HG03565 (cell line): ENCODE results near the gene ZNF512.
A peak's percentile ranks its signal among the peaks of the same experiment; 100 is the strongest.
"Not testable (repeated sequence)": the region's sequence is repeated elsewhere in the genome, so short reads cannot be mapped to it uniquely, and the experiment has no call there.

Experiments
- ATAC-seq: cut with Tn5 transposase; IDR thresholded peaks from one replicate; pipeline ENCODE4 v1.9.1; 2021; ENCODE audit warnings: mild to moderate bottlenecking, moderate library complexity; ENCODE audit not compliant: unreplicated experiment

Gene ZNF512

DNA sequence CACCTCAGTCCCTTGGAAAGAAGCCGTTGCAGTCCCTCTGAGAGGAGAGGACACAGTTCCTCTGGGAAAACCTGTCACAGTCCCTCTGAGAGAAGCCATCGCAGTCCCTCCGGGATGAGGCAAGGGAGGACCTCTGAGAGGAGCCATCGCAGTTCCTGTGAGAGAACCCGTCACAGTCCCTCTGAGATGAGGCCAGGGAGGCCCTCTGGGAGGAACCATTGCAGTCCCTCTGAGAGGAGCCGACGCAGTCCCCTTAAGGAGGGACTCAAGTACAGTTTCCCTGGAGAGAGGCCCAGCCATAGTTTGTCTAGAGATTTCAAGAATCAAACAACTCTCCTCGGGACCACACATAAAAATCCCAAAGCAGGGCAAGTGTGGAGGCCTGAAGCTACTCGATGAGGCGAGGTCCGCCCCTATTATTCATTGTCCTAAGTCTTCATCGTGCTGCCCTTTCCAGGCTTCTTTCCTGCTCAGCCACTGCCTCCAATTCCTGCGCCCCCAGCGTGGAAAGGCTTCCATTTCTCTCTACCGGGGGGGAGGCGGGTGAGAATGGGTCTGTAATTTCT, 630 bp upstream of the ZNF512 start:
- no peak for ATAC-seq

DNA sequence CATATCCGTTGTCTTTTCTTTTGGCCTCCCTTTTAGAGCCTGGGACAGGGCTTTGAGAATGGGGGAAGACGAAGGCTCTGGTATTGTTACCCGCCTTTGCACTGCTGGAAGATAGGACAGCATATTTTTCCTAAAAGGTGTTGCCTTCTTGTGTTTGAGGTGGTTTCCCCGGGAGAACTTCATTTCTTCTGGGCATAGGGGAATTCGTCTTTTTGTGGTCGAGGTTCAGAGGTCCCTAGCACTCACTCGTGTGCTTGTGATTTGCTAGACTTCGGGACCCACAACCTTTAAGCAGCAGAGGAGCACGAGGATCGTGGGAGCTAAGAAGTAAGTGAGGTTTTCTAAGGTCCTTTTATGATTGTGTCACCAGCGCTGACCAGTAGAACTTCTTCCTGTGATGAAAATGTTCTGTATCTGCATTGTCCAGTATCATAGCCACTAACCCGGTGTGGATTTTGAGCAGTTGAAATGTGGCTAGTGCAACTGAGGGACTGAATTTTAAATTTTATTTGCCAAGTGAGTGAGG, 611 bp downstream of the ZNF512 start:
- no peak for ATAC-seq

DNA sequence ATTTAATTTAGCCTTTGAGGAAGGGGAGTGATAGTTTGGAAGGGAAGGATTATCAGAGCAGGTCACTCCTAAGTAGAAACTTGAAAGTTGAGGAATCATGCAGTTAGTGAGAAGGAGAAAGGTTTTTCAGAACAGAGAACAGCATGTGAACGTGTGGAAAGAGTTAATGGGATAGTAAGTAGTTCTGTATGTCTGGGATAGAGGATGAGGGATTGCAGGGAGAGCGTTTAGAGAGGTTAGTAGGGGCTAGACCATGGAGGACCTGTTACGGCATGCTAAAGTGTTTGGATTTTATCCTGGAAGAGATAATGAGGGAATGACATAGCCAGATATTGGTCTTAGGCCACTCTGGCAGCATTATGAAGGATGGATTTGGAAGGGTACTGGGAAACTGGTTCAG, 1.8 kb downstream of the ZNF512 start:
- ATAC-seq = no peak

DNA sequence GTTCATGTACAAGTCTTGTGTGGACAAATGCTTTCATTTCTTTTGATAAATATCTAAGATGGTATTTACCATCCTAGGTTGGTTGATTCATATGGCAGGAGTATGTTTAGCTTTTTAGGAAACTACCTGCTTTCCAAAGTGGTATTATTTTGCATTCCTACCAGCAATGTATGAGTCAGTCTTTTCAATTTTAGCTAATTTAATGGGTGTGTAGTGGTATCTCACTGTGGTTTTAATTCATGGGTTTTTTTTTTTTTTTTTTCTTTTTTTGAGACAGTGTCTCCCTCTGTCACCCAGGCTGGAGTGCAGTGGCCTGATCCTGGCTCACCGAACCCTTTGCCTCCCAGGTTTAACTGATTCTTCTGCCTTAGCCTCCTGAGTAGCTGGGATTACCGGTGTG, 4.2 kb downstream of the ZNF512 start:
- no peak for ATAC-seq

DNA sequence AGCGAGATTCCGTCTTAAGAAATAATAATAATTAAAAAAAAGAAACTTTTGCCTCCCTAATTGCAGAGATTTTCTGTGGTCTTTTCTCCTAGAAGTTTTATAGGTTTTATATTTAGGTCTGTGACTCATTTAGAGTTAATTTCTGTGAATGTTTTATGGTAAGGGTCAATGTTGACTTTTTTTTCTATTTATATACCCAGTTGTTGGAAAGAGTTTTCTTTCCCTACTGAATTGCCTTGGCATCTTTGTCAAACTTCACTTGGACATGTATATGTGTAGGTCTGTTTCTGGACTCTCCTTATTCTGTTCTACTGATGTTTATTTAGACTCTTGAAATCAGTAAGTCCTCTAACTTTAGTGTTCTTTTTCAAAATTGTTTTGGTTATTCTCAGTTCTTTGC, 5.5 kb downstream of the ZNF512 start:
- ATAC-seq = no peak

DNA sequence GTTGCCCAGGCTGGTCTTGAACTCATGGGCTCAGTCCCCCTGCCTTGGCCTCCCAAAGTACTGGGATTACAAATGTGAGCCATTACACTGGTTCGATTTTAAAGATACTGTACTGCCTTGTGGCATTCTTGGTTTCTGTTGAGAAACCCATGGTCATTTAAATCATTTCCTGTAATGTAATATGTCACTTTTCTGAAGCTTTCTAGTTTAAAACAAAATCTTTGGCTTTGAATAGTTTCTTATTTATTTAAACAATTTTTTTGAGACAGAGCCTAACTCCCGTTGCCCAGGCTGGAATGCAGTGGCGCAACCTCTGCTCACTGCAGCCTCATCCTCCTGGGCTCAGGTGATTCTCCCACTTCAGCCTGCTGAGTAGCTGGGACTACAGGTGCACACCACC, 8.9 kb downstream of the ZNF512 start:
- no peak for ATAC-seq

DNA sequence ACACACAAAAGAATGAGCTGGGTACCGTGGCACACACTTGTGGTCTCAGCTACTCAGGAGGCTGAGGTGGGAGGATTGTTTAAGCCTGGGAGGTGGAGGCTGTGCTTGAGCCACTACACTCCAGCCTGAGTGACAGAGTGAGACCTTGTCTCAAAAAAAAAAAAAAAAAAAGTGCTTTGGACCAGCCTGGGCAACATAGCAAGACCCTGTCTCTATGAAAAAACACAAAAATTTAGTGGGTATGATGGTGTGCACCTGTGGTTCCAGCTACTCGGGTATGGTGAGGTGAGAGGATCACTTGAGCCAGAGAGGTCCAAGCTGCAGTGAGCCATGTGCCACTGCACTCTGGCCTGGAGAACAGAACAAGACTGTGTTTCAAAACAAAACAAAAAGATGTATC, 10.4 kb downstream of the ZNF512 start:
- ATAC-seq = no peak

DNA sequence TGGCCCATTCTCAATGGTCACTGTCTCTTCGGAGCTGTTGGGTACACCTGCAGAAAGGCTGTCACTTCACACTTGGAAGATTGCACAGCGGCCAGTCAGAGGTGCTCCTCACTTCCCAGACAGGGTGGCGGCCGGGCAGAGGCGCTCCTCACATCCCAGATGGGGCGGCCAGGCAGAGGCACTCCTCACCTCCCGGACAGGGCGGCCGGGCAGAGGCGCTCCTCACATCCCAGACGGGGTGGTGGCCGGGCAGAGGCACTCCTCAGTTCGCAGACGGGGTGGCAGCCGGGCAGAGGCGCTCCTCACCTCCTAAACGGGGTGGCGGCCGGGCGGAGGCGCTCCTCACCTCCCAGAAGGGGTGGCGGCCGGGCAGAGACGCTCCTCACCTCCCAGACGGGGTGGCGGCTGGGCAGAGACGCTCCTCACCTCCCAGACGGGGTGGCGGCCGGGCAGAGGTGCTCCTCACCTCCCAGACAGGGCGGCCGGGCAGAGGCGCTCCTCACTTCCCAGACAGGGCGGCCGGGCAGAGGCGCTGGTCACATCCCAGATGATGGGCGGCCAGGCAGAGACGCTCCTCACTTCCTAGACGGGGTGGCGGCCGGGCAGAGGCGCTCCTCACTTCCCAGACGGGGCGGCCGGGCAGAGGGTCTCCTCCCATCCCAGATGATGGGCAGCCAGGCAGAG, 11.3 kb downstream of the ZNF512 start:
- not testable (repeated sequence) for ATAC-seq

DNA sequence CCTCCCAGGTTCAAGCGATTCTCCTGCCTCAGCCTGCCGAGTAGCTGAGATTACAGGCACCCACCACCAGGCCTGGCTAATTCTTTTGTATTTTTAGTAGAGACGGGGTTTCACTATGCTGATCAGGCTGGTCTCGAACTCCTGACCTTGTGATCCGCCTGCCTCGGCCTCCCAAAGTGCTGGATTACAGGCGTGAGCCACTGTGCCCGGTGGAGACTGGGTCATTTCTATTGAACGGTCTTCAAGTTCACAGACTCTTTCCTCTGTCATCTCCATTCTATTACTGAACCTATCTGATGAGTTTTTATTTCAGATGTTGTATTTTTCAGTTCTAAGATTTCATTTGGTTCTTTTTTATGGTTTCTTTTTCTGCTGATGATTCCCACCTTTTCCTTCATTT, 12.6 kb downstream of the ZNF512 start:
- ATAC-seq = not testable (repeated sequence)

DNA sequence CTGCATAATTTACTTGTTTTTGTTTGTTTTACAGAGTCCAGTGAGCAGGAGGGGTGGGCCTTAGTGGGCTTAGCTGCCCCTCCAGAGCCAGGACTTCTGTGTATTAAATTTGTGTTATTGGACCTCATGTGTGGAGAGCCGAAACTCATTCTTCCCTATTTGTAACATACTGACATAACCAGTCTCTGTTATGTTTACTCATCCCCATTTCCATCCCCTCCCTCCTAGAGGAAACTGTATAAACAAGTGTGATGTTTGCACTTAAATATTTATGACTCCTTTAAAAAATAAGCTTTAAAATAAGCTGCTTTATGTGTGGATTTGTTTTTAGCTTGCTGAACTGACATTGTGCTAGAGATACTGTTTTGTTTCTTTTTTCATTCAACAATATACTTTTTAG, 13.8 kb downstream of the ZNF512 start:
- no peak for ATAC-seq

DNA sequence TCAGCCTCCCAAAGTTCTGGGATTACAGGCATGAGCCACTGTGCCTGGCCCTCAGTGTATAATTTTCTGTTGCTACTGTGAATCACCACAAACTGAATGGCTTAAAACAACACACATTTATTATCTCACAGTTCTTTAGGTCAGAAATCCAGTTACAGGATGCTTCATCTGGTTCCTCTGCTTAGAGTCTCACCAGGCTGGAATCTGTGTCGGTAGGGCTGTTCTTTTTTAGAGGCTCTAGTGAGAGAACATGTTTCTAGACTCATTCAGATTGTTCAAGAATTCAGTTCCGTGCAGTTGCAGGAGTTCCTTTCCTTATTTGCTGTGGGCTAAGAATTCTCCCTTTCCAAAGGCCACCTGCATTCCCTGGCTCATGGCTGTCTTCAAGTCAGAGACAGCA, 23.8 kb downstream of the ZNF512 start:
- no peak for ATAC-seq

DNA sequence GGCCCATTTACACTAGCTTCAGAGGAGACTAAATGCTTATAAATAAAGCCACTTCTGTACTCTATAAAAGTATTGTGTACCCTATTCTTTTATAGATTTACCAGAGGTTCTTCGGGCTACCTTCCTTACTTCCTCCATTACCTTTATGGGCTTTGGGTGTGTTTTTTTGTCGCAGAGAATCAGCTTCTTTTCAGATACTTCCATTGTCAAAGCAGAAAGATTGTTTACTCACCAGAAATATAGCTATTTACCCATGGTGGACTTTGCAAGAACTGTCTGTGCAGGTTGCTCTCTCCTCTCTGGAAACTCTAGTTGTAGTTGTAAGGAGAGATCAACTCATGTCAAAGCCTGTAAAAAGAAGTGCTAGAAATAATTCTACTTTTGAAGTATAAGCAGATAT, 31.1 kb downstream of the ZNF512 start:
- no peak for ATAC-seq

DNA sequence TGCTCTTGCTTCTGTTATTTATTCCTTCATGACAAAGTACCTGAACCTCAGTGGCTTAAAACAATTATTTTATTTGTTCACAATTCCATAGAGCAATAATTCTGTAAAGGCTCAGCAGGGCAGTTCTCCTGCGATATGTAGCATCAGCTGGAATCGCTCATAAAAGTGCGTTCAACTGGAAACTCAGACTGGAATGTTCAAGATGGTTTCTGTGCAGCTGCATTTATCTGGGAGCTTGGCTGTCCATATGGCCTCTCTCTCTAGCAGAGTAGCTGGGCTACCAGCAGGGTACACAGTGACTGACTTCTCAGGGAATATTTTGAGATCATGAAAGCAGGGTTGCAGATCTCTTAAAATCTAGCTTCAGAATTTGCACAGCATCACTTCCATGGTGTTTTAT, 32.5 kb downstream of the ZNF512 start:
- ATAC-seq = no peak

DNA sequence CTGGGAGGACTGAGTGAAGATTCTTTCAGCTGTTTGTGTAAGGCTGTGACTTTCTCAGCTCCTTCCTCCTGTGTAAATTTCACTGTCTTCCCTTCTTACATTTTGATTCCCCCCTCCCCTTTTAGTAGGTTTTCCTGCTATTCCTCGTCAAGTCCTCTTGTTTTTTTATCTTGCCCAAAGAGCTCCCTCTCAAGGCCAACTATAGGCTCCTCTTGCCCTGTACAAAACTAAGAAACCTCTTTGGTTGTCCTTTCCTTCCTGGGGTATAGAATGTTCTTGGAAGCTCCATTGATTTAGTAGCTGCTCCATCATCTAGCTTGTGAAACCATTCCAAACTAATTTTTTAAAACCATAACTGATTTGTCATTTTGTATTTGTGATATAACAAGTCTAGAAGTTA, 38.7 kb downstream of the ZNF512 start:
- ATAC-seq = no peak

DNA sequence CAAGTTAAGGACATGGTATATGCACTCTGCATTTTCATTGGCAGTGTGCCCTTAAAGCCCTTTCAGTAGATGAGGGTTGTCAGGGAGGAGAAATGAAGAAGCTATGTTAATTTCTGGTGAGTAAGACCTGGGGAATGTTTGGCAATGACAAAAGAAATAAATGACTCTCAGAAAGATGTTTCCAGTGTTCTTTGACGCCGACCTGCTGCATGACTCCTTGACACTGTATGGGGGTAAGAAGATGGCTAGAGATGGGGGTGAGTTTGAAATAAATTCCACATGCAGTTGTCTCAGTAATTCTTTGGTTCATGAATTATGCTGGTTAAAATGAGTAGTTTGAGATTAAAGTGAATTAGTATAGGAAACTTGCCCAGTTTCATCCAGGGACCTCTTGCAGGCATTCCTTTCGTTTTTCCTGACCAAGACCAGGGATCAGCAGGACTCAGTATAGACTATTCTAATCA, 40.1 kb downstream of the ZNF512 start:
- ATAC-seq = no peak

DNA sequence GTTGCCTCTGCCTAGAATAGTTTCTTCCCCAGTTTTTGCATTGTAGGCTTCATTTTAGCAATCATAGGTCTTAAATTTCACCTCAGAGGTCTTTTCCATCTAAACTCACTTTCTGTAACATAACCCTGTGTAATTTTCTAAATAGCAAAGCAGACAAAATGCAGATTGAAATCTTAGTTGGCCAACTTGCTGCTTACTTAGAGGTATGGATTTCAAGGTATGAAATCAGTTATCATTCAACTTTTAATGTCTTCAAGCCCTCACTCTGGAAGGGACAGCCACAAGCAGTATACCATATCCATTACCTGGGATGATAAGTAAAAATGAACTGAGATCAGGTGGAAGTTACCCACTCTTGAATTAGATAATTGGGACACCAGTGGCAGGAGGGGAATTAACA, 42.1 kb downstream of the ZNF512 start:
- no peak for ATAC-seq

DNA sequence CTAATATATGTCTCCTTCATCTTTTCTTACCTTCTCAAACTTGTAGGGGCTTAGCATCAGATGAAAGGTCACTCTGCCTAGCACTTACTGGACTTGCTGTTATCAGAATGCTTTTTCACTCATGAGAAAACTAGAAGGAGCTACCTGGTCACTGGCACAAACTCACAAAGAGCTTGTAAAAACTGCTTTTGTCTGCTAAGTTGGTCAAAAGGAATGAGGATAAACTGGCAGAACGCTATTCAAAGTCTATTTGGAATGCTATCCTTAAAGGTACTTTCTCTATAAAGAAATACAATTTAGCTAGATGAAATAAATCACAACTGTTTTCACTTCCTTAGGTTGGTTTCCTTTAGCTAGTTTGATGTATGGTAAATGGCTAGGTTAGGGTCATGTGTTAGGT, 43.5 kb downstream of the ZNF512 start:
- ATAC-seq = not testable (repeated sequence)

DNA sequence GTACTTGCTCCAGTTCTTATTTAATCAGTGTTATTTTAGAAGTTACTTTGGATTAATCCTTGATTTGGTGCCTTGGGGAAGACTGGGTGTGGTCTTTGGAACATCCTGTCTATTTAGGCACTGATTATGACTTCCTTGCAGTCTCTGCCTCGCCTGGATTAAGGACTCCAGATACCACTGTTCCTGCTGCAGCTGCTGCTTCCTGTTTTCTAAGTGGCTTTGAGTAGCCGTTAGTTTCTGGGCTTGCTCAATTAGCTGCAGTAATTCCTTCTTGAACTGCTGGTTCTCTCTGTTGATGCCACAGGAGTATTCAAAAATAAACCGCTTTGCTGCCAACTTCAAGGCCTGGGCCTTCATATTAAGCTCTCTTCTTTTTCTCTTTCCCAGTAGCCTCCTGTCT, 44.1 kb downstream of the ZNF512 start:
- not testable (repeated sequence) for ATAC-seq

DNA sequence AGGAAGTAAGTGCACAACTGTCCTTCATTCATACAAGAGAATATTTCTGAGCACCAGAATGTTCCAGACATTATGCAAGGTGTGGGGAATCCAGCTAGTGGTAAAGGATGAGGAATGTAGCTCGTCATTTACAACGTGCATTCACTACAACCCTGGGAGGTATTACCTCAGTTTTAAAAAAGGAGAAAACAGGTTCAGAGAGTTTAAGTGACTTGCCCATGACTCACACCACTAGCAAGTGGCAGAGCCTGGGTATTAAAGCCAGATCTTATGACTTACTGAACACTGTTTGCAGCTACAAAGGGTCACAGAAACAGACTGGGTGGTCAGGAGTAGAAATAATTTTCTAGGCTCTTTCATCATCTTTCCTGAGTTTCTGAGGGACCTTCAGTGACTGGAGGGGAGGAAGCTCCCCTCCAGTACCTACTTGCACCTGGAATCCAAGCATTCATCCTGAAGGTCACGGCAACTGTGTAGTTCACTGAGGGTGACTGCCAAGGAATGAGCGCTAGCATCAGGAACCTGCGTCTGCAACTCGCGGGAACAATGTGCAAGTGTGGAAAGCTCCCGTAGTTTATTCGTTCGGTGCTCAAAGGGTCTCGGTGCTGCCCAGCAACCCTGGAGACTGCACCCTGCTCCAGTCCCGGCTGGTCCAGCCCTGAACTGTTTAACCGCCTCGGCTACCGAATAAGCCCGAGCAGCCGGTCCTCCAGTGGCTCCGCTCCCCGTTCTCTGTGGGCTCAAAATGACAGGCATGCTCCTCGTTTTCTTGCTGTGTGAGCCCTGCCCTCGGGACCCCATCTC, 45.3 kb downstream of the ZNF512 start:
- no peak for ATAC-seq

DNA sequence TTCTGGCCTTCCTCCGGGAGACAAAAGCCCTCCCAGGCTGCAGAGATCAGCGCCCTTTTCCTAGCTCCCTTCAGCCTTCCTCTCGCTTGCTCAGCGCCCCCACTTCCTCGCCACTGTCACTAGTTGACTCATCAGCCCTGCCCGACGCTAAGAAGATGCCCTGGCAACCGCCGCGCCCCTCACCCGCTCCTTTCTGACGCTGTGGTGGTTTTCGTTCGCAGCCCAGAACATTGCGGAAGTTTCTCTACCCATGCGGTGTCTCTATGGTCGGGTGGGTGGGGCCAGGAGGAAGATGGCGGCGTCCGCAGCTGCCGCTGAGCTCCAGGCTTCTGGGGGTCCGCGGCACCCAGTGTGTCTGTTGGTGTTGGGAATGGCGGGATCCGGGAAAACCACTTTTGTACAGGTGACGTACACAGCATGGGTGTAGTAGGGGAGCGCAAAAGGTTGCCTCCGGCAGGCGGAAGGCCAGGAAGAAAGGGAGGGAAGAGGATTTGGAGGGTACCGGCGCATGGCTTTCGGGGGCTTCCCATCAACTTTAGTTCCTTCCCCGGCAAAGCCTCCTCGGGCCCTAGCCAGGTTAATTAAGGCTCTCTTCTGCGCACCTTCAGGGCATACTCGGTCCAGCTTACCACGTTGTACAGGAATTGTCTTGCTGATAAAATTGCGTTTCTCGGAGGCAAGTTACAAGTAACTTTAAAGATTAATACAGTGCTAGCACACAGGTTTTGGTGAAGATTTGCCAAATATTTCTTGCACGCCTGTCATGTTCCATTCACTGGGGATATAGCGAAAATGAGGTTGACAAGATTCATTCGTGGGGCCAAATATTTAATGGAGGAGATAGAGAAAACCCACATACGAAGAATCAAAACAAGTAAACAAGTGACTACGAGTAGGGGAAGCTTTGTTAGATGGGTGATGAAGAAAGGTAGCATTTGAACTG, 46.2 kb downstream of the ZNF512 start, which contains the start of the genes CCDC121 and GPN1:
CCDC121 (minus strand) TSS at position 246 of the 943 bp plus-strand sequence. CDS start 1,213 bp downstream, outside the sequence.
GPN1 (plus strand) TSS at position 284 of the 943 bp plus-strand sequence; CDS start at position 293, 9 bp downstream.
- peak; percentile 90 for ATAC-seq
